Fibroblast of skin of right biceps (primary cell): ENCODE data around the gene POU2F1.

Experiments
- DNase-seq: peaks from one replicate; pipeline ENCODE4 v3.0.0-alpha.2; 2013

The POU2F1 gene

GRCh38 chr1:167476061-167476460 lies 255.4 kb downstream of the POU2F1 start:
- DNase-seq, result no peak
